Limb (tissue), 2 donors: ENCODE data around the gene MME.

Experiments used
- DNase-seq, 2 donors: peaks; one replicate each; pipeline ENCODE4 v3.0.0-alpha.2; 2016; ENCODE audit errors: extremely low spot score in 2 of 2

Gene MME

GRCh38 chr3:155135003-155135402 lies 54.9 kb downstream of the MME start:
- no peak for DNase-seq

GRCh38 chr3:155138677-155139076 lies 58.6 kb downstream of the MME start:
- DNase-seq = no peak

DNA sequence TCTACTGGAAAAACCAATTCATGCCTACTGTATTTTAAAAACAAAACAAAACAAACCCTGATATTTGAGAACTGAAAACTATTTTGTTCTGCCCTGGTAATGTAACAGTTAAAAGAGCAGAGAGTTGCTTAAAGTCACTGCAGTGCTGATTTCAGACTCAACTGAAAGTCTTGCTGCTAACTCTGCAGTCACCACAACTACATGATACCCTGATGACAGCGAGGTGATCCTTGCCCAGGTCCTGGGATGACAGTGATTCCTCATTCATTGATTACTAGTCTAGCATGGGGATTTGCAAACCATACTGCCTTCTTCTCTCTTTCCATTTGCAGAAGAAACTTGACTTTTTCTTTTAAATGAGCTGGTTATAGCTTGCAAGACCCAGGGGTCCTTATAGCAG lies 67.5 kb downstream of the MME start:
- no peak for DNase-seq

DNA sequence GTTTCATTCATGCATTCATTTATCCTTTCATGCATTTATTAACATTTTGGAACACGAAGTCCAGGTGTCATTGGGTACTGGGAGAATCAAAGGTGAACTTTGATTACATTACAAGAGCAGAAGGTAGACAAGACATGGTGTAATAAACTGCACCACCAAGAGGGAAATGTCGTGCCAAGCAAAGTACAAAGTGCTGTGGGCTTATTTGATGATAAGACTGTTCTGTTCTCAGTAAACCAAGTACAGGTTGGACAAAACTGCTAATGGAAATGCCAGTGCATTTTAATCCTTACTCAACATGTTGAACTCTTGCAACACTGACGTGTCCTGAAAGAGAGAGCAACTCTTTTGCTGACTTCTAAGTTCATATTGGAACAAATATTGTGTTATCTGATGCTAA lies 69.4 kb downstream of the MME start:
- DNase-seq = no peak

DNA sequence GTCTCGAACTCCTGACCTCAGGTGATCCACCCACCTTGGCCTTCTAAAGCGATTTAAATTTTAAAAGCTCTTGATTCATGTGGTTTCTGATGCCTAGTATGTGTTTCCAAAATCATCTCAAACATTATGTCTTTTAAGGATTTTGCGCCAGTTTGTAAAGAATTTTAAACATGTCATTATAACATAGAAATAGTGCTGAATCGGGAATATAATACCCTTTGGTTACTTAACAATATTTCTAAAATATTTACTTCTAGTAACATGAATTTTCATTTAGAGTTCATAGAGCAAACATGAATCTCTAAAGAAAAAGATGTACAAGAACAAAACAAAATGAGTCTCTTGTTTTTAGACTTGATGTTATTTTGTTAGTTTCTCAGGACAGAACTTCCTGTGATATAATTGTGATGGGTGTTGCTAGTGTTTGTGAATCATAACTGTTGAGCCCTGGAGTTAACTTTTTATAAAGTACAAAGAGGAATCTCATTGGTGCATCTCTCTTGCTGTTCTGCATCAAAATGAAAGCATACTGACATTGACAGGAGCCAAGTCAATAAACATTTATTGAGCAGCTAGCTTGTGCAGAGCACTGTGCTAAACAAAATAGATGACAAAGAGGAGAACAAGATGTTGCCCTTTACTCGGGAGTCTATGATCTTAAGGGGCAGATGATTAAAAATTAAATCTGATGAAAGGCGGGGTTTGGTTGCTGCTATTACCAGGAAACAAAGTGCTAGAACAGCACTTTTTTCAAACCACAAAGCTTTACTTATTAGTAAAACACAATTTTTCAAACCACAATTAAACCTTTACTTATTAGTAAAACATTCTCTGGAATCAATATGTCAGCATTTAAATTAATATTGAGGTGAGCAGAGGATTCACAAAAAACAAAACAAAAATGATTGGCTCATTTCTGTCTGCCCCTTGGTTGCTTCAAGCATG lies 73.4 kb downstream of the MME start:
- DNase-seq = no peak

DNA sequence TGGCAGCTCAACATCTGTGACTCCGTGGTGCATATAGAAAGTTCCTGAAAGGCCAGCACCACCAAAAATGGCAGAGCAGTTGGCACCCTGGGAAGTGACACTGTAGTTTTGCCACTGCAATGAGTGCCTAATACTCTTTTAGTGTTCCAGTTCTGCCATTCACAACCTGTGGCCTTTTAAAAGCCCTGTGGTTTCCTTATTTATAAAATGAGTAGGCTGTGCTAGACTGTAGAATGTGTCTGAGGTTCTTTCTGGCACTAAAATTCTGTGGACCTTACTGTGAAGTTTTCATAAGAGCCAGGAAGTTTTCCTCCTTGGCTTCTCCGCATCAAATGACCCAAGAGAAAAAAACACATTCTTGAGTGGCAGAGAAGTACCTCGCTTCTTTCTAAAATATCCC lies 74.1 kb downstream of the MME start:
- DNase-seq = no peak

- no peak for DNase-seq
Measured at GRCh38 chr3:155158346-155159037, 78.4 kb downstream of the MME start.

DNA sequence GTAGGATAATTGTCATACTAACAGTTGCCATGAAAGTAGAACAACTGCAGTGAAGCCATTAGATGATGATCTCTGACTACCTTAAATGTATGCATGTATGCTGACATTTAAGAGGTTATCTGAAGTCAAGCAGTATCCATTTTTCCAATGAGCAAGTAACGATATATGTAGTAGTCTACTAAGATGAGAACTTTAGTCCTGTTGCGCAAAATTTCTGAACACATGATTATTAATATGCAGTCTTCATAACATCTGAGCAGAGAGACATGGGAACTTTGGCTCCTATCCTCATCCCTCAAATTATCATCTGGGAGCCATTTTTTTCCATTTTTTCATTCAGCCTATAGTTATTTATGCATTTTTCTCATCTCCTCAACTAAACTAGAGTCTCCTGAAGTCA lies 79.2 kb downstream of the MME start:
- no peak for DNase-seq

- no peak for DNase-seq
Measured at GRCh38 chr3:155161640-155162292, 81.6 kb downstream of the MME start.

DNA sequence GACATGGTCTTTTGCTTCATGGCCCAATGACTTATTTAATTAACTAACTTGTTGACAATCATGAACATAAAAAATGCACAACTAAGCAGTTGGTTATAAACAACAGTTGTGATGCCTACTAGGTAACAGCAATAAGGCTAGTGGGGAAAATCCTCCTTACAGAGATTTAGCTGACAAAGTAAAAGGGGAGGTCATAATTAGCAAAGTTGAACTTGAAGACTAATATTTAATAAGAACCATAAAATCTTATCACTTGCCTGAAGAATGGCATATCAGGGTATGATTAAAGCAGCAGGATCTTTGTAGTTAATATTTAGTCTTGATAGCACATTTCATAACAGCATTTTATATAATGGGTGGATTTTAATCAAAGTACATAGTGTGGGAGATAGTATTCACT lies 84.2 kb downstream of the MME start:
- DNase-seq = no peak

GRCh38 chr3:155166441-155166840 lies 86.3 kb downstream of the MME start:
- DNase-seq = no peak

GRCh38 chr3:155169197-155169596 lies 89.1 kb downstream of the MME start:
- no peak for DNase-seq

GRCh38 chr3:155173771-155174170 lies 93.7 kb downstream of the MME start:
- no peak for DNase-seq

DNA sequence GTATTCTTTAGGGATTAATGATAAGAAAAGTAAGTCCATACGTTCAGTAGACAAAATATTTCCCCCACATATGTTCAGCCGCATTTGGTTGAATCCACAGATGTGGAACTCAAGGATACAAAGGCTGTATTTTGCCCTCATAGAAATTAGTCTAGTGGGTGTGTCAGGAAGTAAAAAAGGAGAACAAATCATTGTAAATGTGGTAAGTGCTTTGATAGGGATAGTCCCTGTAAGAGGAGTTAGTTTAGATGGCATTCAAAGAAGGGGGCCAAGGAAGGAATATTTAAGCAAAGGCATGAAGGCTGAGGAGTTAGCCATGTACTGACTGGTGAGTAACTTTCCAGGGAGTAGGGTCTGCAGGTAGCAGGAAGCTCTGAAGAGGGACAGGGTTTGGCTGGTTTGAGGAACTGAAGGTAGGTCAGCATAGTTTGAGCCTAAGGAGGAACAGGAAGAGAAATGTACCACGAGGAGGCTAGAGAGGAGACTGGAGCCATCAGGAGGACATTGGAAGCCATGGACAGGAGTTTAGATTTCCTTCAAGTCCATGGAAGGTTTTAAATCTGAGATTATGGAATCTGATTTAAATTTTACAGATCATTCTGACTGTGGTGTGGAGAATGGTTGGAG lies 98.8 kb downstream of the MME start:
- no peak for DNase-seq

DNA sequence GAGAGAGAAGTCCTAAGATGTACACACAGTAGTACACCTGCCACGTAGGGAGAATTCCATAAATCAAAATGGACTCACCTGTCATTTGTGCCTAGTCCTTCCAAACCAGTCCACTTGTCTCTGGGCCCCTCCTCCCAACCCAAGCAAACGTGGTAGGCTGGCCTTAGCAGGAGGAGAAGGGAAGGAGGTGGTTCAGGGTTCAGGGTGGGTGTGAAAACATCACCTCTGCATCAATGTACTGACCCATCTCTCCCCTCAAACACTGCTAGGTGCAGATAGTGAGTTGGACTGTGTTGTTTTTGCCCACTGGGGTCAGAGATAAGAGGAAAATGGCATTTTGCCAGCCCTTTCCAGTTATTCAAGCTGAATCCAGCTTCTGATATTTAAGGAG lies 99.3 kb downstream of the MME start:
- DNase-seq = no peak

DNA sequence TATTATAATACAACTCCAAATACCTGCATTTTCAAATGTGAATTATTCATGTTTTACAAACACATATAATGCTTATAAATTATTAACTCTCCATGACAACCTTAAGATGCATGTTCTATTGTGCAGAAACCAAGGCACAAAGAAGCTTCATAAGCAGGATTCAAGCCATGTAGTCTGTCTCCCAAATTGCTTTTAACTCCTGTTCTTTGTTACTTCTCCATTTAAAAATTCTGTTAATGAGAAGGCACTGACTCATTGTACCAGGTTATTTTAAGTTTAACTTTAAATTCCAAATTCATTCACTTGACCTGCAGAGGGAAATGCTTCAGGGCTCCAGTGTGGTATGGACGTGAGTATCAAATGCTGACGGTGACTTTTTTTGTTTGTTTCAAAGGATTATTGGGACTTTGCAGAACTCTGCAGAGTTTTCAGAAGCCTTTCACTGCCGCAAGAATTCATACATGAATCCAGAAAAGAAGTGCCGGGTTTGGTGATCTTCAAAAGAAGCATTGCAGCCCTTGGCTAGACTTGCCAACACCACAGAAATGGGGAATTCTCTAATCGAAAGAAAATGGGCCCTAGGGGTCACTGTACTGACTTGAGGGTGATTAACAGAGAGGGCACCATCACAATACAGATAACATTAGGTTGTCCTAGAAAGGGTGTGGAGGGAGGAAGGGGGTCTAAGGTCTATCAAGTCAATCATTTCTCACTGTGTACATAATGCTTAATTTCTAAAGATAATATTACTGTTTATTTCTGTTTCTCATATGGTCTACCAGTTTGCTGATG lies 100.0 kb downstream of the MME start:
- no peak for DNase-seq

DNA sequence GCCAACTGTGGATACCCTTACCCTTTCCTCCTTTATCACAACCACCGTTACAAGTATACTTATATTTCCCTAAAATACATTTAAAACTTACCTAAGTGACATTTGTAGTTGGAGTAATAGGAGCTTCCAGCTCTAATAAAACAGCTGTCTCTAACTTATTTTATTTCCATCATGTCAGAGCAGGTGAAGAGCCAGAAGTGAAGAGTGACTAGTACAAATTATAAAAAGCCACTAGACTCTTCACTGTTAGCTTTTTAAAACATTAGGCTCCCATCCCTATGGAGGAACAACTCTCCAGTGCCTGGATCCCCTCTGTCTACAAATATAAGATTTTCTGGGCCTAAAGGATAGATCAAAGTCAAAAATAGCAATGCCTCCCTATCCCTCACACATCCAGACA lies 102.3 kb downstream of the MME start:
- DNase-seq = no peak

DNA sequence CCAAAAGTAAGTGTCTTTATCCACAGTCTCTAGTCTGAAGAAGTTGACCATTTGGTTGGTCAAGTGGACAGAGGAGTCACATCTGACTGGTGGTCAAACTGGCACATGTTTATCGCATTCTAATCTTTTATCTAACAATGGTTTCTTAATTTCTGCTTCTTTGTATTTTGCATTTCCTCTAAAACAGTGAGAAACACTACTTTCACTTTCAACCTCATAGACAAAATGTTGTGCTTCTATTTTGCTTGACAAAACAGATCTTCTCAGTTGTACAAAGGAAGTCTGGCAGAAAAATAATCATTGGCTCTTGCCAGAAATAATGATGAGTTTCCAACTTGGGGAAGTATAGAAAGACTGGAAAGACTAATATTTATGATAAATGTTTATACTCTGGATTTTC lies 103.9 kb downstream of the MME start:
- no peak for DNase-seq

- no peak for DNase-seq
Measured at GRCh38 chr3:155185631-155186071, 105.5 kb downstream of the MME start.

DNA sequence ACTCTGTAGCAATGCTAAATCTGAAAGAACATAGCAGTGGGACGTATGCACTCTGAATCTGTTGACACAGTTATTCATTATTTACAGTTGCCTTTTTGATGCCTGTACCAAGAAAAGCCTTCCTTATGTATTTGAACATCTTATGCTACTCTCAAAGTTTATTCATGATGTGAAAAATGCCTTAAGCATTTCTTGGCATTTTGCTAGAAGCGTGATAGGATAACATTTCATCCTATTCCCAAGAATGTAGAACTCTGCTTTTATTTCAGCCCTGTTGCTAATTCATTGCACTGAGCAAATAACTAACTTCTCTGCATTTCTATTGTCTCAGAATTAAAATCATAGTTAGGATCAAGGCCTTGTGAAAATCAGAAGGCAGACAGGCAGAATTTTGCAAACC lies 107.9 kb downstream of the MME start:
- DNase-seq = no peak

- DNase-seq = no peak
Measured at GRCh38 chr3:155189478-155189877, 109.4 kb downstream of the MME start.
